K562 (cell line): ENCODE data around the gene SMARCA4. TPM values are rescaled to one million over a fixed set of nuclear protein-coding genes. Genes with fewer than 3 reads are reported as not detected.

ENCODE experiments used
- C11orf30 ChIP-seq: fragments of 450-650 bp; IDR thresholded peaks from 2 replicates; pipeline ENCODE4 v1.6.1; 2016; ENCODE audit warnings: low read depth, mild to moderate bottlenecking
- ESRRB ChIP-seq: fragments of 250-450 bp; sonication (Bioruptor Pico); IDR thresholded peaks from 2 replicates; pipeline ENCODE4 v1.5.0; 2020; ENCODE audit warnings: mild to moderate bottlenecking, moderate library complexity, borderline replicate concordance
- MAFF ChIP-seq: IDR thresholded peaks from 2 replicates; pipeline ENCODE4 v1.6.1; 2012; ENCODE audit warnings: low read length, improper control_type of control experiment
- SMAD3 ChIP-seq: fragments of 450-650 bp; formaldehyde crosslinking; conservative IDR thresholded peaks from 2 replicates; pipeline ENCODE4 v1.4.0; 2020; ENCODE audit warnings: mild to moderate bottlenecking
- ZFP30 ChIP-seq: fragments of 250-450 bp; sonication (Bioruptor Pico); IDR thresholded peaks from 2 replicates; pipeline ENCODE4 v1.8.0; 2022; ENCODE audit warnings: moderate library complexity, mild to moderate bottlenecking, inconsistent platforms, borderline replicate concordance
- ZFP36 ChIP-seq: fragments of 150-350 bp; IDR thresholded peaks from 2 replicates; pipeline ENCODE4 v1.6.1; 2018; ENCODE audit warnings: low read length, low read depth; ENCODE audit not compliant: partially characterized antibody
- ZNF584 ChIP-seq: fragments of 200-800 bp; sonication (Bioruptor generic); IDR thresholded peaks from 2 replicates; pipeline ENCODE4 v1.6.1; 2016; ENCODE audit warnings: low read depth, mild to moderate bottlenecking, missing genetic modification characterization, missing compliant biosample characterization
- polyA plus RNA-seq, 8 experiments: library from polyadenylated mRNA; depleted of rRNA in 4 of 8; stranded (reverse) in 5 of 8; unstranded in 3 of 8; fragments of >200 nt; fragmentation: Nextera tagmentation in 2 of 8; fragmentation: Illumina TruSeq in 1 of 8; extraction: Ambion mirVana in 2 of 8; extraction: Trizol in 1 of 8; gene quantifications; 2 replicates each; pipeline versions ENCODE4 v1.2.1 to v1.2.3, GENCODE V29; 2011 to 2014; ENCODE audit warnings: inconsistent platforms in 1 of 8, missing spikeins in 1 of 8
- total RNA-seq, 7 experiments: library from RNA; depleted of rRNA in 6 of 7; stranded (reverse); fragments of >200 nt in 6 of 7; fragmentation: Illumina TruSeq in 2 of 7; extraction: Trizol in 2 of 7; gene quantifications; 2 replicates each; pipeline versions ENCODE4 v1.2.1 to v1.2.3, GENCODE V29; 2011 to 2021; ENCODE audit warnings: low replicate concordance in 1 of 7
- TF ChIP-seq, protein P1 (sequence below), 2 experiments: fragments of 450-650 bp in 1 of 2; IDR thresholded peaks; 2 replicates each; pipeline ENCODE4 v1.6.1; 2011 to 2017; ENCODE audit warnings: low read depth in 2 of 2, antibody characterized with exemption in 1 of 2, borderline replicate concordance in 1 of 2, low read length in 1 of 2, mild to moderate bottlenecking in 1 of 2, mixed read lengths in 1 of 2; ENCODE audit not compliant: control insufficient read depth in 1 of 2
- TF ChIP-seq, protein P2 (sequence below): sonication (generic); formaldehyde crosslinking; IDR thresholded peaks from 2 replicates; pipeline ENCODE4 v1.8.0; 2022; ENCODE audit warnings: mild to moderate bottlenecking, low read depth, missing genetic modification reagents
- TF ChIP-seq, protein P3 (sequence below): fragments of 200-800 bp; sonication (Bioruptor generic); IDR thresholded peaks from 2 replicates; pipeline ENCODE4 v1.6.1; 2017; ENCODE audit warnings: missing genetic modification characterization, missing compliant biosample characterization
- TF ChIP-seq, protein P4 (sequence below), 2 experiments: fragments of 450-650 bp; IDR thresholded peaks; 2 replicates each; pipeline ENCODE4 v1.6.1; 2016; ENCODE audit warnings: mild to moderate bottlenecking in 2 of 2, borderline replicate concordance in 1 of 2, low read depth in 1 of 2, moderate library complexity in 1 of 2

Gene SMARCA4
- total and polyA plus RNA-seq, 9 of the 15 experiments (the other 6 are each of a cell fraction or from before 2014, with no cell fraction given), result 19.3 to 207 (median 52.1) TPM

DNA sequence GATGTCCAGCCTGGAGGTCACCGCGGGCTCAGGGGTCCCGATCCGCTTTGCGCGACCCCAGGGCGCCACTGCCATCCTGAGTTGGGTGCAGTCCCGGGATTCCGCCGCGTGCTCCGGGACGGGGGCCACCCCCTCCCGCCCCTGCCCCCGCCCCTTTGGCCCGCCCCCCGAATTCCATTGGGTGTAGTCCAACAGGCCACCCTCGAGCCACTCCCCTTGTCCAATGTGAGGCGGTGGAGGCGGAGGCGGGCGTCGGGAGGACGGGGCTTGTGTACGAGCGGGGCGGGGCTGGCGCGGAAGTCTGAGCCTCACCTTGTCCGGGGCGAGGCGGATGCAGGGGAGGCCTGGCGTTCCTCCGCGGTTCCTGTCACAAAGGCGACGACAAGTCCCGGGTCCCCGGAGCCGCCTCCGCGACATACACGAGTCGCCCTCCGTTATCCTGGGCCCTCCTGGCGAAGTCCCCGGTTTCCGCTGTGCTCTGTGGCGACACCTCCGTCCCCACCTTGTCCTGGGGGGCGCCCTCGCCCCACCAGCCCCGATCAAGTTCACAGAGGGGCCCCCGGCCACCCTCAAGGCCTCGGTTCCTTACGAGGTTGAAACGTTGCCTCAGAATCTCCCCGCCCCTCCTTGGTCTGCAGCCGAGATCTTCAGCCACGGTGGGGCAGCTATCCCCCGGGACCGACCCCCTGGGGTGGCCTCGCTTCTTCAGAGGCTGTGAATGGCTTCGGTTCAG, 129.6 kb downstream of the SMARCA4 start (continued):
- TF ChIP-seq, protein P1, sequence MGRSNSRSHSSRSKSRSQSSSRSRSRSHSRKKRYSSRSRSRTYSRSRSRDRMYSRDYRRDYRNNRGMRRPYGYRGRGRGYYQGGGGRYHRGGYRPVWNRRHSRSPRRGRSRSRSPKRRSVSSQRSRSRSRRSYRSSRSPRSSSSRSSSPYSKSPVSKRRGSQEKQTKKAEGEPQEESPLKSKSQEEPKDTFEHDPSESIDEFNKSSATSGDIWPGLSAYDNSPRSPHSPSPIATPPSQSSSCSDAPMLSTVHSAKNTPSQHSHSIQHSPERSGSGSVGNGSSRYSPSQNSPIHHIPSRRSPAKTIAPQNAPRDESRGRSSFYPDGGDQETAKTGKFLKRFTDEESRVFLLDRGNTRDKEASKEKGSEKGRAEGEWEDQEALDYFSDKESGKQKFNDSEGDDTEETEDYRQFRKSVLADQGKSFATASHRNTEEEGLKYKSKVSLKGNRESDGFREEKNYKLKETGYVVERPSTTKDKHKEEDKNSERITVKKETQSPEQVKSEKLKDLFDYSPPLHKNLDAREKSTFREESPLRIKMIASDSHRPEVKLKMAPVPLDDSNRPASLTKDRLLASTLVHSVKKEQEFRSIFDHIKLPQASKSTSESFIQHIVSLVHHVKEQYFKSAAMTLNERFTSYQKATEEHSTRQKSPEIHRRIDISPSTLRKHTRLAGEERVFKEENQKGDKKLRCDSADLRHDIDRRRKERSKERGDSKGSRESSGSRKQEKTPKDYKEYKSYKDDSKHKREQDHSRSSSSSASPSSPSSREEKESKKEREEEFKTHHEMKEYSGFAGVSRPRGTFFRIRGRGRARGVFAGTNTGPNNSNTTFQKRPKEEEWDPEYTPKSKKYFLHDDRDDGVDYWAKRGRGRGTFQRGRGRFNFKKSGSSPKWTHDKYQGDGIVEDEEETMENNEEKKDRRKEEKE (IDR thresholded peaks at IDR 0.05; ENCODE audit: borderline replicate concordance in 1 of 2, control insufficient read depth in 1 of 2, low read depth in 2 of 2, low read length in 1 of 2), result no peak; a peak in 1 of 4 replicates
- TF ChIP-seq ESRRB (CRISPR knock-in tag), result no peak
- no peak for TF ChIP-seq MAFF
- no peak for TF ChIP-seq ZFP30 (CRISPR knock-in tag)
- no peak for TF ChIP-seq ZFP36
- TF ChIP-seq, protein P2, sequence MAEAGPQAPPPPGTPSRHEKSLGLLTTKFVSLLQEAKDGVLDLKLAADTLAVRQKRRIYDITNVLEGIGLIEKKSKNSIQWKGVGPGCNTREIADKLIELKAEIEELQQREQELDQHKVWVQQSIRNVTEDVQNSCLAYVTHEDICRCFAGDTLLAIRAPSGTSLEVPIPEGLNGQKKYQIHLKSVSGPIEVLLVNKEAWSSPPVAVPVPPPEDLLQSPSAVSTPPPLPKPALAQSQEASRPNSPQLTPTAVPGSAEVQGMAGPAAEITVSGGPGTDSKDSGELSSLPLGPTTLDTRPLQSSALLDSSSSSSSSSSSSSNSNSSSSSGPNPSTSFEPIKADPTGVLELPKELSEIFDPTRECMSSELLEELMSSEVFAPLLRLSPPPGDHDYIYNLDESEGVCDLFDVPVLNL, result no peak
- TF ChIP-seq C11orf30, result no peak
- TF ChIP-seq ZNF584 (CRISPR knock-in tag), result no peak
- TF ChIP-seq, protein P3, sequence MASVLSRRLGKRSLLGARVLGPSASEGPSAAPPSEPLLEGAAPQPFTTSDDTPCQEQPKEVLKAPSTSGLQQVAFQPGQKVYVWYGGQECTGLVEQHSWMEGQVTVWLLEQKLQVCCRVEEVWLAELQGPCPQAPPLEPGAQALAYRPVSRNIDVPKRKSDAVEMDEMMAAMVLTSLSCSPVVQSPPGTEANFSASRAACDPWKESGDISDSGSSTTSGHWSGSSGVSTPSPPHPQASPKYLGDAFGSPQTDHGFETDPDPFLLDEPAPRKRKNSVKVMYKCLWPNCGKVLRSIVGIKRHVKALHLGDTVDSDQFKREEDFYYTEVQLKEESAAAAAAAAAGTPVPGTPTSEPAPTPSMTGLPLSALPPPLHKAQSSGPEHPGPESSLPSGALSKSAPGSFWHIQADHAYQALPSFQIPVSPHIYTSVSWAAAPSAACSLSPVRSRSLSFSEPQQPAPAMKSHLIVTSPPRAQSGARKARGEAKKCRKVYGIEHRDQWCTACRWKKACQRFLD, result no peak
- TF ChIP-seq, protein P4, sequence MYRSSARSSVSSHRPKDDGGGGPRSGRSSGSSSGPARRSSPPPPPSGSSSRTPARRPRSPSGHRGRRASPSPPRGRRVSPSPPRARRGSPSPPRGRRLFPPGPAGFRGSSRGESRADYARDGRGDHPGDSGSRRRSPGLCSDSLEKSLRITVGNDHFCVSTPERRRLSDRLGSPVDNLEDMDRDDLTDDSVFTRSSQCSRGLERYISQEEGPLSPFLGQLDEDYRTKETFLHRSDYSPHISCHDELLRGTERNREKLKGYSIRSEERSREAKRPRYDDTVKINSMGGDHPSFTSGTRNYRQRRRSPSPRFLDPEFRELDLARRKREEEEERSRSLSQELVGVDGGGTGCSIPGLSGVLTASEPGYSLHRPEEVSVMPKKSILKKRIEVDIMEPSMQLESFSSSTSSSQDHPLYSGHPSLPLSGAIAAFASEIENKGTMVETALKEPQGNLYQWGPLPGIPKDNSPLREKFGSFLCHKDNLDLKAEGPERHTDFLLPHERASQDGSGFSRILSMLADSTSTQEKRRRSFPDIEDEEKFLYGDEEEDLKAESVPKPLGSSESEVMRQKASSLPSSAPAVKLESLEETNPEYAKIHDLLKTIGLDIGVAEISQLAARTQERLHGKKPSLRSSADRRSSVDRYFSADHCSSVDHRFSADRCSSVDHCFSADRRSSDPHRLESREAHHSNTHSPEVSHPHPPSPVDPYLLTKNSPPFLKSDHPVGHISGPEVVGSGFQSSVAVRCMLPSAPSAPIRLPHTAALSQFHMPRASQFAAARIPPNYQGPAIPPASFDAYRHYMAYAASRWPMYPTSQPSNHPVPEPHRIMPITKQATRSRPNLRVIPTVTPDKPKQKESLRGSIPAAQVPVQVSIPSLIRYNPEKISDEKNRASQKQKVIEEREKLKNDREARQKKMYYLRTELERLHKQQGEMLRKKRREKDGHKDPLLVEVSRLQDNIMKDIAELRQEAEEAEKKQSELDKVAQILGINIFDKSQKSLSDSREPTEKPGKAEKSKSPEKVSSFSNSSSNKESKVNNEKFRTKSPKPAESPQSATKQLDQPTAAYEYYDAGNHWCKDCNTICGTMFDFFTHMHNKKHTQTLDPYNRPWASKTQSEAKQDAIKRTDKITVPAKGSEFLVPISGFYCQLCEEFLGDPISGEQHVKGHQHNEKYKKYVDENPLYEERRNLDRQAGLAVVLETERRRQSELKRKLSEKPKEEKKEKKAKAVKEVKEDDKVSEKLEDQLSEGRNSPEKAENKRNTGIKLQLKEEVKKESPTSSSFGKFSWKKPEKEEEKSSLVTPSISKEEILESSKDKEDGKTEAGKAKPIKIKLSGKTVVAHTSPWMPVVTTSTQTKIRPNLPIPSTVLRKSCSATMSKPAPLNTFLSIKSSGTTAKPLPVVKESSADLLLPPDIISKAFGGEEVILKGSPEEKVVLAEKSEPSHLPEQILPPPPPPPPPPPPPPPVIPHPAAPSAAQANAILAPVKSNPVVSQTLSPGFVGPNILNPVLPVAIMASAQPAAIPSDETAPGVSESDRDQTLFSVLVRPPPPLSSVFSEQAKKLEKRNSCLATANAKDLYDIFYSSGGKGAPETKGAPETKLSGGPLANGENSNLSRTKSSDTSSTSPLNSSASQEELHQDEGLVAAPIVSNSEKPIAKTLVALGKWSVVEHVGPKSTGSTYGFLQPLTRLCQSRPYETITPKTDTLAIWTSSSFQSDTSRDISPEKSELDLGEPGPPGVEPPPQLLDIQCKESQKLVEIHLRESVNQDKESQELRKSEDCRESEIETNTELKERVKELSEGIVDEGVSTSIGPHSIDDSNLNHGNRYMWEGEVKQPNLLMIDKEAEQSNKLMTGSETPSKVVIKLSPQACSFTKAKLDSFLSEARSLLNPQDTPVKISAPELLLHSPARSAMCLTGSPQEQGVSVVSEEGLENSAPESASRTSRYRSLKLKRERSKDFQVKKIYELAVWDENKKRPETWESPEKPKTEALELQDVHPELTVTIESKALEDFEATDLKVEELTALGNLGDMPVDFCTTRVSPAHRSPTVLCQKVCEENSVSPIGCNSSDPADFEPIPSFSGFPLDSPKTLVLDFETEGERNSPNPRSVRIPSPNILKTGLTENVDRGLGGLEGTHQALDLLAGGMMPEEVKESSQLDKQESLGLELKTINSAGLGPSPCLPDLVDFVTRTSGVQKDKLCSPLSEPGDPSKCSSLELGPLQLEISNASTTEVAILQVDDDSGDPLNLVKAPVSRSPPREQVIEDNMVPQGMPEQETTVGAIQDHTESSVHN (IDR thresholded peaks at IDR 0.05; ENCODE audit: borderline replicate concordance in 1 of 2, low read depth in 1 of 2), result no peak
- TF ChIP-seq SMAD3 (CRISPR knock-in tag), result 0 out of 2 replicates have a peak, but pooled peaks have one; percentile 17
